Endothelial cell of umbilical vein (primary cell): ENCODE data around the gene HAT1. TPM values are rescaled to one million over a fixed set of nuclear protein-coding genes. Genes with fewer than 3 reads are reported as not detected.
"Not testable (repeated sequence)": the region's sequence is repeated elsewhere in the genome, so short reads cannot be mapped to it uniquely, and the experiment has no call there.

Source experiments
- BruUV-seq: library from RNA; stranded (reverse); fragments of 400-500 nt; replicated peaks from 2 replicates; lab custom pipeline; 2021; lab: Mats Ljungman, UMichigan
- CTCF ChIA-PET: fragments of 300-600, 350-600 bp; sonication (Branson Sonifier 250); formaldehyde crosslinking; loops from one replicate; lab custom pipeline; 2021; ENCODE audit warnings: antibody characterized with exemption, inconsistent platforms; lab: Charles Lee
- POLR2A ChIA-PET: fragments of 300-600, 350-600 bp; sonication (Branson Sonifier 250); formaldehyde crosslinking; loops from one replicate; lab custom pipeline; 2021; ENCODE audit warnings: antibody characterized with exemption, inconsistent platforms; lab: Charles Lee
- DNase-seq: peaks from one replicate; pipeline ENCODE4 v3.0.0-alpha.2; 2011; ENCODE audit warnings: low read depth, low spot score
- FAIRE-seq: peaks from 2 replicates; lab custom pipeline; 2011; peaks lifted over from hg19 to GRCh38; lab: Jason Lieb, UNC
- H2AFZ ChIP-seq: 2 replicates; pipeline ENCODE4 v1.6.0; 2012; ENCODE audit warnings: low read depth, low read length, control low read depth, inconsistent platforms
- H3K27ac ChIP-seq: 2 replicates; pipeline ENCODE4 v1.5.1; 2011; ENCODE audit warnings: low read depth, mild to moderate bottlenecking, control low read depth, low read length, moderate library complexity; ENCODE audit not compliant: insufficient read depth
- H3K27me3 ChIP-seq, 2 experiments: 2 replicates each; pipeline versions ENCODE4 v1.6.0 to v1.6.1; 2011; ENCODE audit warnings: low read length in 2 of 2, mixed read lengths in 1 of 2; ENCODE audit not compliant: control insufficient read depth in 2 of 2, insufficient read depth in 2 of 2
- H3K36me3 ChIP-seq, 2 experiments: 2 replicates in 1 of 2; 3 replicates in 1 of 2; pipeline ENCODE4 v1.5.1; 2011; ENCODE audit warnings: low read length in 2 of 2, mild to moderate bottlenecking in 1 of 2, moderate library complexity in 1 of 2; ENCODE audit not compliant: control insufficient read depth in 2 of 2, insufficient read depth in 2 of 2; ENCODE audit errors: extremely low read depth in 1 of 2
- H3K4me1 ChIP-seq: 3 replicates; pipeline ENCODE4 v1.5.1; 2011; ENCODE audit warnings: mild to moderate bottlenecking, low read length; ENCODE audit not compliant: control insufficient read depth, insufficient read depth; ENCODE audit errors: extremely low read depth
- H3K4me2 ChIP-seq: 2 replicates; pipeline ENCODE4 v1.6.1; 2011; ENCODE audit warnings: low read length, control low read depth, mixed read lengths; ENCODE audit not compliant: insufficient read depth
- H3K4me3 ChIP-seq, 3 experiments: fragments of 200-600 bp in 1 of 3; sonication (generic), shearing (Covaris generic) in 1 of 3; replicated peaks in 1 of 3; 2 replicates each; pipeline ENCODE4 v1.5.1; 2011 to 2016; ENCODE audit warnings: control low read depth in 3 of 3, low read length in 3 of 3, mild to moderate bottlenecking in 2 of 3, inconsistent platforms in 1 of 3, low read depth in 1 of 3, moderate library complexity in 1 of 3; ENCODE audit not compliant: insufficient read depth in 1 of 3
- H3K79me2 ChIP-seq: 2 replicates; pipeline ENCODE4 v1.6.0; 2012; ENCODE audit warnings: low read length, inconsistent platforms; ENCODE audit not compliant: control insufficient read depth, insufficient read depth
- H3K9ac ChIP-seq: replicated peaks from 2 replicates; pipeline ENCODE3; 2011; ENCODE audit warnings: low read length, control low read depth; ENCODE audit not compliant: insufficient read depth; ENCODE audit errors: extremely low read depth
- H3K9me1 ChIP-seq: replicated peaks from 3 replicates; pipeline ENCODE4 v1.6.0; 2011; ENCODE audit warnings: mild to moderate bottlenecking, low read length; ENCODE audit not compliant: control insufficient read depth, insufficient read depth; ENCODE audit errors: extremely low read depth
- H3K9me3 ChIP-seq: replicated peaks from 2 replicates; pipeline ENCODE4 v1.5.1; 2012; ENCODE audit warnings: low read length, inconsistent platforms; ENCODE audit not compliant: control insufficient read depth, insufficient read depth
- H4K20me1 ChIP-seq: replicated peaks from 2 replicates; pipeline ENCODE3; 2011; ENCODE audit warnings: mild to moderate bottlenecking, low read length; ENCODE audit not compliant: control insufficient read depth, insufficient read depth; ENCODE audit errors: extremely low read depth
- CTCF ChIP-seq, 2 donors: IDR thresholded peaks; 1 replicate in 1 of 2; 2 replicates in 1 of 2; pipeline ENCODE4 v1.5.1; 2011; ENCODE audit warnings: low read length in 2 of 2, mild to moderate bottlenecking in 2 of 2, moderate library complexity in 2 of 2, control low read depth in 1 of 2, inconsistent platforms in 1 of 2, low read depth in 1 of 2; ENCODE audit not compliant: insufficient read depth in 1 of 2; ENCODE audit errors: extremely low read depth in 1 of 2
- EZH2 ChIP-seq: IDR thresholded peaks from 2 replicates; pipeline ENCODE4 v1.6.1; 2012; ENCODE audit warnings: borderline replicate concordance, low read depth, mild to moderate bottlenecking, moderate library complexity, low read length, inconsistent platforms; ENCODE audit not compliant: severe bottlenecking
- FOS ChIP-seq: IDR thresholded peaks from 2 replicates; pipeline ENCODE4 v1.6.1; 2011; ENCODE audit warnings: mild to moderate bottlenecking, low read length, moderate library complexity, borderline replicate concordance; ENCODE audit not compliant: insufficient read depth
- GATA2 ChIP-seq: IDR thresholded peaks from 2 replicates; pipeline ENCODE4 v1.7.0; 2011; ENCODE audit warnings: low read depth, mild to moderate bottlenecking, moderate library complexity, mixed read lengths, low read length; ENCODE audit not compliant: insufficient read length, insufficient read depth
- JUN ChIP-seq: IDR thresholded peaks from 2 replicates; pipeline ENCODE4 v1.6.1; 2011; ENCODE audit warnings: borderline replicate concordance, low read depth; ENCODE audit not compliant: insufficient read length, insufficient read depth
- MAX ChIP-seq: IDR thresholded peaks from 2 replicates; pipeline ENCODE4 v1.6.1; 2011; ENCODE audit not compliant: insufficient read depth, insufficient read length
- MYC ChIP-seq: IDR thresholded peaks from one replicate; pipeline ENCODE4 v1.6.1; 2011; ENCODE audit warnings: mild to moderate bottlenecking, low read depth, low read length
- POLR2A ChIP-seq: IDR thresholded peaks from 2 replicates; pipeline ENCODE4 v1.6.1; 2012; ENCODE audit warnings: low read depth, mild to moderate bottlenecking, control low read depth, low read length
- POLR2AphosphoS5 ChIP-seq: IDR thresholded peaks from 2 replicates; pipeline ENCODE4 v1.6.1; 2012; ENCODE audit warnings: low read depth, mild to moderate bottlenecking, control low read depth, low read length, moderate library complexity; ENCODE audit not compliant: insufficient read depth
- dilution Hi-C: fragments of 300-500 bp; cut with MboI; formaldehyde crosslinking; loops from one replicate; pipeline ENCODE4 v1.15.0; 2019; ENCODE audit warnings: low sequenced_read_pairs; ENCODE audit not compliant: extremely low pct_ligation_motif_present
- intact Hi-C: fragments of 100-400 bp; cut with micrococcal nuclease; formaldehyde crosslinking; loops from one replicate; pipeline ENCODE4 v1.10.0; 2022
- polyA plus RNA-seq, 4 experiments: library from polyadenylated mRNA; depleted of rRNA in 3 of 4; stranded (reverse) in 3 of 4; unstranded in 1 of 4; fragments of >200 nt; gene quantifications; 2 replicates each; pipeline versions ENCODE4 v1.2.1 to v1.2.3, GENCODE V29; 2011 to 2012; ENCODE audit warnings: missing spikeins in 1 of 4
- total RNA-seq: library from RNA; stranded (reverse); gene quantifications from 2 replicates; pipeline ENCODE4 v1.2.3, GENCODE V29; 2021

Gene HAT1
- total and polyA plus RNA-seq, 2 donors (not counting 3 experiments of a cell fraction or from before 2014, with no cell fraction given), result 27.4 to 50.3 TPM

- Histone ChIP-seq H3K9ac (no peak overlapping the region), H2AFZ (no peak overlapping the region), H4K20me1 (no peaks in the 10 kb centered on the region), H3K27me3 (peaks cover 10 to 16% of the 10 kb centered on the region in 2 experiments), H3K4me1 (peaks cover 9% of the 10 kb centered on the region), H3K4me2 (no peak overlapping the region), H3K79me2 (no peaks in the 10 kb centered on the region), H3K4me3 (no peak overlapping the region), H3K9me1 (no peaks in the 10 kb centered on the region), H3K27ac (no peak overlapping the region), H3K36me3 (no peaks in the 10 kb centered on the region), H3K9me3 (no peaks in the 10 kb centered on the region)
- no peak for FAIRE-seq
- TF ChIP-seq POLR2AphosphoS5 (no peak), MYC (no peak), CTCF (IDR thresholded peaks at IDR 0.05; ENCODE audit: extremely low read depth in 1 of 2, insufficient read depth in 1 of 2, low read depth in 1 of 2, low read length in 2 of 2) (no peak), FOS (no peak), EZH2 (no peak), JUN (no peak), MAX (no peak), POLR2A (no peak), GATA2 (no peak)
- BruUV-seq, result no TSS peak
- CTCF ChIA-PET, result no interaction called here
- no peak for DNase-seq
- intact Hi-C loops (no loop called here), dilution Hi-C loops (no loop called here)
- POLR2A ChIA-PET, result interaction anchor here (0.6 kb wide), 1 partner anchor 11 kb away, joined by 4 read pairs; no protein-coding TSS in a partner anchor
Measured at GRCh38 chr2:171996021-171996420, 73.8 kb downstream of the HAT1 start.

GRCh38 chr2:171997031-171997430 lies 74.8 kb downstream of the HAT1 start:
- peaks cover 10 to 16% of the 10 kb centered on the region in 2 experiments for H3K27me3 ChIP-seq
- FAIRE-seq, CTCF ChIA-PET, H3K36me3 ChIP-seq, H4K20me1 ChIP-seq, BruUV-seq, H3K9me1 ChIP-seq, H3K9ac ChIP-seq, H2AFZ ChIP-seq, H3K4me3 ChIP-seq, H3K79me2 ChIP-seq, DNase-seq, H3K4me2 ChIP-seq, H3K27ac ChIP-seq, POLR2A ChIA-PET, H3K4me1 ChIP-seq, H3K9me3 ChIP-seq, intact Hi-C loops, dilution Hi-C loops: not testable (repeated sequence)
